VCaP (cell line): Measurements from ENCODE around the gene CHRNB4.

Source experiments
- H3K27ac ChIP-seq: fragments of 450-650 bp; 2 replicates; pipeline ENCODE4 v1.5.1; 2017
- CTCF ChIP-seq: fragments of 450-650 bp; conservative IDR thresholded peaks from 2 replicates; pipeline ENCODE4 v1.5.1; 2017; ENCODE audit warnings: mild to moderate bottlenecking, moderate library complexity

Gene CHRNB4

DNA sequence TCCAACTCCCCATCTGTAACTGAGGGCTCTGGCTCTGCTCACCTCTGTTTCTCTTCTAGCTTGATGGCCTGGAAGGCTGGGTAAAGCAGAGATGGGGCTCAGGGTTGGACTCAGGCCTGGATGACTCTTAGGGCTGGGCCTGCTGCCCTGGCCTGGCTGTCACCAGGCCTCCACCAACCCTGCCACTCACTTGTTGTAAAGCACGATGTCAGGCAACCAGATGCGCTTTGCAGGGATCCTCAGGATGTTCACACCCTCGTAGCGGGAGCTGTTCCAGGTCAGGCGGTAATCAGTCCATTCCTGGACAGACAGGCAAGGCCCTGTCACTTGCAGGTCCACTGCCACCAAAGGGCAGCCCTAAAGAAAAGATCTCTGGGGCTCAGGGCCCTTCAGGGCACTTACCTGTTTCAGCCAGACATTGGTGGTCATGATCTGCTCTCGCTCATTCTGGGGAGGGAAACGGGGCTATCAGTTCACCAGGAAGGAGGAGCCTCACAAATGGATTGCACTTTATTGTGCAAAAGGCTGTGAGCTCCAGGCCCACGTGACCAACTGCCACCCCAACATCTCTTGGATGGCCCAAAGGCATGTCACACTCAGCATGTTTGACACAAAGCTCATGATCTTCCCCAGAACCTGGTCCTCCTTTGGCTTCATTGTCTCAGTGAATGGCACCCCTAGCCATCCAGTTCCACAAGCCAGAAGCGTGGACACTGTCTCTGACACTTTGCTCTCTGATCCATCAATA, 9.9 kb downstream of the CHRNB4 start:
- no peak overlapping the region for H3K27ac ChIP-seq
- TF ChIP-seq CTCF = no peak

- TF ChIP-seq CTCF = no peak
- H3K27ac ChIP-seq = no peak overlapping the region
Measured at GRCh38 chr15:78629716-78630065, 11.3 kb downstream of the CHRNB4 start.

GRCh38 chr15:78629031-78629715, 11.8 kb downstream of the CHRNB4 start:
- no peak for TF ChIP-seq CTCF
- no peak overlapping the region for H3K27ac ChIP-seq

- H3K27ac ChIP-seq = no peak overlapping the region
- TF ChIP-seq CTCF = no peak
Measured at GRCh38 chr15:78628227-78628626, 12.8 kb downstream of the CHRNB4 start.

- no peak overlapping the region for H3K27ac ChIP-seq
- TF ChIP-seq CTCF = no peak
Measured at GRCh38 chr15:78627348-78627747, 13.7 kb downstream of the CHRNB4 start.

DNA sequence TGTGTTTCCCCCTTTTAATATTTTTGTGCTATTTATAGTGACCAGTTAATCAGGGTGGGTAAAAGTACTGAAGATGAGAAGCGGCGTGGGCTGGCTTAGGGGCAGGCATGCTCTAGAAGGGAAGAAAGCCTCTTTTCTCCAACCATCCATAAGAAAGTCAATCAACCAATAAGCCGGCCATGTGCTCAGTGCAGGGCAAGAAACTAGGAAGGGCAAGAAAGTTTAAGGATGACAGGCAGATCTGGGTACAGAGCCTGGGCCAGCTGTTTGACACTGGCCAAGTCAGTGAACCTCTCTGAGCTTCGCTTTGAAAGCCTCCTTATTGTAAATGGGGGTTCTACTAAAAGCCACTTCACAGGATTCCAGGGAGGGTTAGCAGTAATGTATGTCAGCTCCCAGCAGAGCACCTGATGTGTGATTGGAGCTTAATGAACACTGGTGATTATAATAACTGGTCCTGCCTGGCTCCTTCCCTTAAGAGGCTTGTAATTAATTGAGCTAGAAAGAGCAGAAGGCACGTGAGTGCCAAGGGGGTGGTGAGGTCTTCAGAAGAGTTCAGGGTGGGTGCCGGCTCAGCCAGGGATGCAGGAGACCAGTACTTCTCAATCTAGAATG, 14.5 kb downstream of the CHRNB4 start:
- no peak overlapping the region for H3K27ac ChIP-seq
- TF ChIP-seq CTCF = no peak

DNA sequence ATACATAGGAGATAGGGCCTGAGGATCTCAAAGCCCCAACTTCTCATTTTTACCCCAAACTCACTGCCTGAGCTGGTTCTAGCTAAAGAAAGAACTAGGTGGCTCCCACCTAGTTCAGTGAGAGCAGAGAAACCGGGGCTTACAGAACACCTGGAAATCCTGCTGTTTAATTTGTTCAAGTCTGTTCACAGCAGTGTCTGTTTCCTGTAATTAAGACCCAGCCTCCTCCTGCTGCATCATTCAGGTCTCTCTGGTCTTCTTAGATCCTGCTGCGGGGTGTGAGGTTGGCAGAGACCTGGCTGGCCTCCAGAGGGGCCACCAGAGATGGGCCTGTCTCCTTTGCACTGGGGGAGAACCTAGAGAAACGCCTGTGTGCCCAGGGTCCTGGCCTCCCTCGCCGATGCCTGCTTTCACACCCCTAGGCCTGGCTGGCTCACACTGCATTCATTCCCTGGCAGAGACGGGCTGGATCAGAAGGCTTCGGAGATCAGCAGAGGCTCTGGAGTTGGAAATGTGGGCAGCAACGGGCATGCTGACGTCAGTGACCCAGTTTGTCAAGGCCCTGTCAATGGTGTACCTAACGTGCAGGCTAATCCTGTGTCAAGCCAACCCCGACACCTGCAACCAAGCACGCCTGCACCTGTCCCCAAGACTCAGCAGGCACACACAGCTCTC, 15.3 kb downstream of the CHRNB4 start:
- no peak overlapping the region for H3K27ac ChIP-seq
- no peak for TF ChIP-seq CTCF
